ENCODE results near the gene PPP1R26. TPM values are rescaled to one million over a fixed set of nuclear protein-coding genes. Genes with fewer than 3 reads are reported as not detected.

The PPP1R26 gene
- total and polyA plus RNA-seq, 2 of the 4 experiments (the other 2 are of a cell fraction) = 3.8 to 5.6 TPM

- H4K91ac ChIP-seq (ENCODE audit: insufficient read depth, low read depth, low read length) = no peak overlapping the region
- peaks cover 5% of the 10 kb centered on the region; the same call in 1 of the 2 replicates for H3K4me1 ChIP-seq (ENCODE audit: control insufficient read depth, insufficient read depth, low read length)
- peaks cover 18% of the 10 kb centered on the region; the same call in 1 of the 2 replicates for H3K36me3 ChIP-seq (ENCODE audit: control insufficient read depth, insufficient read depth, low read length)
- ATAC-seq (ENCODE audit: low read depth) (no peak), DNase-seq (no peak)
- peak overlapping the region; percentile 78 for H3K4me3 ChIP-seq (ENCODE audit: insufficient read depth, low read depth, low read length)
- H2AFZ ChIP-seq (replicated peaks; ENCODE audit: low read length, poor library complexity) = peak overlapping the region; percentile 99
- H3K18ac ChIP-seq (ENCODE audit: low read depth, low read length) = no peak overlapping the region
- H2BK20ac ChIP-seq (ENCODE audit: low read depth, low read length) = no peak overlapping the region
- no peaks in the 10 kb centered on the region for H3K27me3 ChIP-seq (ENCODE audit: control insufficient read depth, insufficient read depth, low read length)
- no peak overlapping the region for H2BK15ac ChIP-seq (ENCODE audit: low read depth, low read length)
- 20% methylated on average over 3 of the region's 11 CpGs; no CpG with 5 or more reads in 1 of the 2 experiments for whole genome bisulfite sequencing, 2 experiments (ENCODE audit: extremely low coverage in 2 of 2, insufficient read length in 1 of 2)
- peak overlapping the region; percentile 37; the same call in 1 of the 2 replicates for H3K9ac ChIP-seq (ENCODE audit: low read depth, low read length)
- no peak overlapping the region for H3K4ac ChIP-seq (ENCODE audit: low read depth, low read length)
- H4K20me1 ChIP-seq (ENCODE audit: insufficient read depth, low read length) = no peaks in the 10 kb centered on the region; the same call in 1 of the 2 replicates
- H3K56ac ChIP-seq (ENCODE audit: extremely low read depth, insufficient read depth, low read length) = no peak overlapping the region
- H3K4me2 ChIP-seq (ENCODE audit: low read depth, low read length) = peak overlapping the region; percentile 89
- peak overlapping the region; percentile 53 for H2AK9ac ChIP-seq (replicated peaks; ENCODE audit: low read depth, low read length, poor library complexity)
- ChIA-PET POLR2A (ENCODE audit: unreplicated experiment) (no interaction called here), CTCF (interaction anchor here (0.8 to 1.2 kb wide), 2 partner anchors 19 to 24 kb away, joined by 3 to 5 read pairs; no protein-coding TSS in a partner anchor)
- TF ChIP-seq ELK1 (IDR thresholded peaks at IDR 0.05; ENCODE audit: borderline replicate concordance, low read depth, low read length) = no peak
- no peak for TF ChIP-seq RFX5 (IDR thresholded peaks at IDR 0.05; ENCODE audit: low read depth, low read length)
- TF ChIP-seq MXI1 (IDR thresholded peaks at IDR 0.05; ENCODE audit: borderline replicate concordance, low read depth, low read length) = no peak
- no peak for TF ChIP-seq FOS (IDR thresholded peaks at IDR 0.05; ENCODE audit: low read depth, low read length)
- no peak for TF ChIP-seq CHD1 (IDR thresholded peaks at IDR 0.05; ENCODE audit: low read depth, low read length)
- no peak for TF ChIP-seq CTCF (conservative IDR thresholded peaks at IDR 0.05; ENCODE audit: low read depth, low read length)
- no peak for TF ChIP-seq POLR2A (IDR thresholded peaks at IDR 0.05; ENCODE audit: low read depth, low read length)
- no peak for TF ChIP-seq MAZ (IDR thresholded peaks at IDR 0.05; ENCODE audit: borderline replicate concordance, low read depth, low read length)
- no peak for TF ChIP-seq NFE2L2 (IDR thresholded peaks at IDR 0.05; ENCODE audit: low read depth, low read length)
- TF ChIP-seq USF2 (IDR thresholded peaks at IDR 0.05; ENCODE audit: low read depth, low read length) = no peak
- TF ChIP-seq RCOR1 (IDR thresholded peaks at IDR 0.05; ENCODE audit: insufficient replicate concordance, low read length) = no peak
- no peak for TF ChIP-seq BHLHE40 (IDR thresholded peaks at IDR 0.05; ENCODE audit: low read depth, low read length)
- TF ChIP-seq SMC3 (IDR thresholded peaks at IDR 0.05; ENCODE audit: low read depth, low read length) = no peak
- no peak for TF ChIP-seq MAFK (IDR thresholded peaks at IDR 0.05; ENCODE audit: low read depth, low read length)
- in situ Hi-C loops (cut with MboI; ENCODE audit: low sequenced_read_pairs) (no loop called here), intact Hi-C loops (cut with micrococcal nuclease) (loop anchor here (2.0 kb wide), 1 partner anchor 394 kb away; the partner anchor contains the start of gene OLFM1), dilution Hi-C loops (cut with HindIII; ENCODE audit: low sequenced_read_pairs, unreplicated experiment) (no loop called here)
- no peak overlapping the region for H2AK5ac ChIP-seq (ENCODE audit: low read depth, low read length)
- no peak overlapping the region for H2BK5ac ChIP-seq (ENCODE audit: low read depth, low read length, poor library complexity, severe bottlenecking)
- H3K9me3 ChIP-seq (ENCODE audit: control insufficient read depth, insufficient read depth, low read length) = no peaks in the 10 kb centered on the region
- H3K9me1 ChIP-seq (ENCODE audit: insufficient read depth, low read length) = no peaks in the 10 kb centered on the region
- no peak overlapping the region for H4K8ac ChIP-seq (ENCODE audit: low read depth in 2 of 2, low read length in 2 of 2)
- H2BK120ac ChIP-seq (ENCODE audit: low read depth, low read length) = no peak overlapping the region
- 0 out of 2 replicates have a peak overlapping the region, but pooled peaks have one; percentile 72 for H3K14ac ChIP-seq (replicated peaks; ENCODE audit: low read depth, low read length)
- no TSS peak for BruUV-seq (replicated peaks)
- no peak overlapping the region for H3K23ac ChIP-seq (ENCODE audit: low read depth, low read length)
- H3K27ac ChIP-seq (ENCODE audit: insufficient read depth, low read length) = no peak overlapping the region
- peaks cover 16 to 17% of the 10 kb centered on the region in 2 experiments; a peak in 2 of 4 replicates for H3K79me1 ChIP-seq (ENCODE audit: low read depth in 1 of 2, low read length in 2 of 2)
- H4K5ac ChIP-seq (ENCODE audit: low read depth, low read length) = no peak overlapping the region
These were observed 1.3 kb downstream of the PPP1R26 start for GRCh38 chr9:135480940-135481310.
